ENCODE measurements around the gene TBC1D7.

TBC1D7 gene

GRCh38 chr6:13294499-13295069, 33.8 kb downstream of the TBC1D7 start:
- DNase-seq (ENCODE audit: low spot score) = no peak

- DNase-seq (ENCODE audit: low spot score) = no peak
Observed at GRCh38 chr6:13292774-13293173, 35.6 kb downstream of the TBC1D7 start.

- no peak for DNase-seq (ENCODE audit: low spot score)
Observed at GRCh38 chr6:13290335-13290734, 38.0 kb downstream of the TBC1D7 start.

GRCh38 chr6:13289789-13290318, 38.5 kb downstream of the TBC1D7 start:
- no peak for DNase-seq (ENCODE audit: low spot score)

- no peak for DNase-seq (ENCODE audit: low spot score)
Observed at GRCh38 chr6:13288969-13289391, 39.4 kb downstream of the TBC1D7 start.

GRCh38 chr6:13288481-13288880, 39.9 kb downstream of the TBC1D7 start:
- no peak for DNase-seq (ENCODE audit: low spot score)

GRCh38 chr6:13287104-13287503, 41.2 kb downstream of the TBC1D7 start:
- DNase-seq (ENCODE audit: low spot score) = no peak

GRCh38 chr6:13286181-13286580, 42.2 kb downstream of the TBC1D7 start:
- no peak for DNase-seq (ENCODE audit: low spot score)

GRCh38 chr6:13285705-13286104, 42.6 kb downstream of the TBC1D7 start:
- DNase-seq (ENCODE audit: low spot score) = no peak

- no peak for DNase-seq (ENCODE audit: low spot score)
Observed at GRCh38 chr6:13284646-13285045, 43.7 kb downstream of the TBC1D7 start.

- DNase-seq (ENCODE audit: low spot score) = no peak
Observed at GRCh38 chr6:13283331-13283730, 45.0 kb downstream of the TBC1D7 start.

- no peak for DNase-seq (ENCODE audit: low spot score)
Observed at GRCh38 chr6:13282393-13283069, 45.8 kb downstream of the TBC1D7 start.

GRCh38 chr6:13281686-13282085, 46.7 kb downstream of the TBC1D7 start:
- no peak for DNase-seq (ENCODE audit: low spot score)

- DNase-seq (ENCODE audit: low spot score) = no peak
Observed at GRCh38 chr6:13280254-13280653, 48.1 kb downstream of the TBC1D7 start.

GRCh38 chr6:13278991-13279390, 49.3 kb downstream of the TBC1D7 start:
- DNase-seq (ENCODE audit: low spot score) = no peak

- no peak for DNase-seq (ENCODE audit: low spot score)
Observed at GRCh38 chr6:13278164-13278563, 50.2 kb downstream of the TBC1D7 start.

GRCh38 chr6:13277231-13277630, 51.1 kb downstream of the TBC1D7 start:
- DNase-seq (ENCODE audit: low spot score) = no peak

- no peak for DNase-seq (ENCODE audit: low spot score)
Observed at GRCh38 chr6:13275435-13275989, 52.8 kb downstream of the TBC1D7 start.

- DNase-seq (ENCODE audit: low spot score) = no peak
Observed at GRCh38 chr6:13274707-13275434, 53.5 kb downstream of the TBC1D7 start.

- no peak for DNase-seq (ENCODE audit: low spot score)
Observed at GRCh38 chr6:13273931-13274706, 54.2 kb downstream of the TBC1D7 start.

GRCh38 chr6:13273202-13273930, 55.0 kb downstream of the TBC1D7 start:
- no peak for DNase-seq (ENCODE audit: low spot score)

All from LoVo (cell line).